Stimulated activated CD8-positive, alpha-beta memory T cell treated with anti-CD3 and anti-CD28 coated beads, Interleukin-4, amount 100 ng/mL, for 4 hours (primary cell): ENCODE results near the gene HNRNPR.
"Not testable (repeated sequence)": the region's sequence is repeated elsewhere in the genome, so short reads cannot be mapped to it uniquely, and the experiment has no call there.

Experiments
- DNase-seq, 2 donors: peaks; one replicate each; pipeline ENCODE4 v3.0.0-alpha.2; 2020; ENCODE audit warnings: low read depth in 2 of 2, low spot score in 1 of 2

Gene HNRNPR

DNA sequence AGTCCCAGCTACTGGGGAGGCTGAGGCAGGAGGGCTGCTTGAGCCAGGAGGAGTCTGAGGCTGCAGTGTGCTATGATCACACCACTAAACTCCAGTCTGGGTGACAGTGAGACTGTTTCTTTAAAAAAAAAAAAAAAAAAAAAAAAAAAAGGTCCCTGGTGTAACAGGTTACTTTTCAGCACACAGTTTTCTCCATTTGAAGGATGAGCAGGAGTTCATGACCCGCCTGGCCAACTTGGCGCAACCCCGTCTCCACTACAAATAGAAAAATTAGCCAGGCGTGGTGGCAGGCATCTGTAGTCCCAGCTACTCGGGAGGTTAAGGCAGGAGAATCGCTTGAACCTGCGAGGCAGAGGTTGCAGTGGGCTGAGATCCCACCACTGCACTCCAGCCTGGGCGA is 12.4 kb downstream of the HNRNPR start:
- no peak for DNase-seq

DNA sequence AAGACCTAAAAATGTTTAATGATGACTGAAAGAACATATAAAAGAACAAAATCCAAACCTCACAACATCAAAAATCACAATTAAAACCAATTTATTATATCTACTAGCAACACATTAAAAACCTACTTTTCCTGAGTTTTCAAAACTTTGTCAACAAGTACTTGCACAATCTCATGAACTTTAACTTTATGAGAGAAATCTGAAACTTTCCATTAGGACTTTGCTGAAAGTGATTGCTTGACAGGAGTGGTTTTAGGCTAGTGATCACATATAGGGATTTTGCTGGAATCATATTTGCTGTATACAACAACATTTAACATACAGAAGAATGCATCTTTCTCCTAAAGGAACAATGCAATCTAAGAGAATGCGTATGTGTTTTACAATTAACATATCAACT is 13.2 kb downstream of the HNRNPR start:
- no peak for DNase-seq

DNA sequence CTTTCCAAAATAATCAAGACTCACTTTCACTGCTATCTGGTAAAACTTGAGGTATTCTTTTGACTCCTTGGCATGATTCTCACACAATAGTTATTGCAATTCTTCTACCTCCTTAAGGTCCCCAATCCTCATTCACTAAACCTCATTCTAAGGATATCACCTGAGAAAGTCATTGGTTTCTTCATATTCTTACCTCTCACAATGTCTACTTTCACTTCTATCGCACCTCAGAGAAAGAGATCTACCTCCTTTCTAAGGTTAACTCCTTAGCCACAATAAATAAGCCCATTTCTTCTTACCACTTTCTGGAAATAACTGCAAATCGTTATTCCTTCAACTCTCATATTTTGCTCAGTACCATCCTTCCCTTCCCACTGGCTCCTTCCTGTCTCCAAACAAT is 18.7 kb downstream of the HNRNPR start:
- no peak for DNase-seq

DNA sequence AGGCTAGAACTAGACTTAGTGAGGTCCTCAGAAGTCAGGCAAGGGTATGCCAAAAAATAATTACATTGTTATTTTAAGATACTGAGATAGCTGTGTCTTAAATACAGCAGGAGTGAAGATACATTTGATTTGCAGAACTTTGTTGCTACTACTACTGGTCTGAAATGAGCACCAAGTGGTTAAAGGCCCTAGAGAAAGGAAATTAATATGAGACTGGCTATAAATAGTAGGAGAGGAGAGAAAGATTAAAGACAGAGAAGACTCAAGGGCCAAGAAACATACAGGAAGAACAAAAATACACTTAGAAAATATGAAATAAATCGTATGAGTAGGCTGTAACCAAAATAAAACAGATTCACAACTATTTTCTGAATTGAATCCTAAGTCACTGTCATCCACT is 21.3 kb downstream of the HNRNPR start:
- no peak for DNase-seq

DNA sequence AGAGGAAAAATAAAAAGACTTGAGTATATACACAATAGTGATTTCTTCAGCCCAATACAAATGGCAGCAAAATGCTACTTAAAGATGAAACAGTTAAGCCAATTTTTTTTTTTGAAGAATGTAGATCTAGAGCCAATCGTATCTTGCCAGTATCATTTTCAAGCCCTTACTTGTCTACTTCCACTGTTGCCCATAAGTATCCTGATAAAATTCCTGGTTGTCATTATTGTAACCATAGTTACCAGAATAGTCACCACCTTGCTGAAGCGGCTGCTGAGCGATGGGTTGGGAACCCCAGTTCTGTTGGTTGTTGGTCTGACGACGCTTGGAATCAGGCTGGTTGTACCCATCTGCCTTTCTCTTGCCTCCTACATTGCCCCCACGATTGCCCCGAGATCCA is 33.8 kb downstream of the HNRNPR start:
- DNase-seq: not testable (repeated sequence)

DNA sequence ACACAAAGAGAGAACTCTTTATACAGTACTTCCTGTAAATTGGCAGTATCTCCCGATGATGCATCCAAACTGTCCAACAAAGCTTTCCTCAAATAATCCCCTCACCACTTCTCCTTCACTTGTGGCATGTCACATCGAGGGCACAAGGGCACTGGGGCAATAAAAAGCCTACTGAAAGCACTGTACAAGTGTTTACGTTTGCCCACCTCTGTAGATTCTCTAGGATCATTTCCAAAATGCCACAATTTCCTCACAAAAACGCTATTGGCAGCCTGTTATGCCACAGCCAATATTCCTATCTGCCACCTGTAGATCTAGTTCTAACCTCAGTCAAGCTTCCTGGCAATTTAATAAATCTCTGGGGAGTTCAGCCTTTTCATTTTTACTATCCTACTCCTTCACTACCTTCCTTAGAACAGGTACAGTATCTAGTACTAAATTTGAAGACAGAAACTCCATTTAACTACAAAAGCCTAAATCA is 39.9 kb downstream of the HNRNPR start:
- no peak for DNase-seq

DNA sequence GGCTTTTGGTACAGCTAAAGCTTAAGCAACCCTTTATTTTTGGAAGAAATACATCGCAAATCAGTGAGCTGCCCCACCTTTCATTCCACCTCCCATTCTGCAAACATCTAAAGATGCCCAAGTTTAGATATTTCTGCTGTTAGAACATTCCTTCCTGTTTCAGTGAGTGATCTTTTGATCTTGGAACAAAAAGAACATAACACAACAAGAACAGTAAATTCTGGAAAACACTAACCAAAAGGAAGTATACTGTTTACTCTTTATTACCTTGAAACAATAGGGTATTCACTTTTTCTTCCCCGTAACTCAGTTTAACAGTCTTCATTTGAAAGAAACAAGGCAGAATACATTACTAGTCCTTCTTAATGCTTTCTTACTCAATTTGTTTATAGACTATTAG is 40.6 kb downstream of the HNRNPR start:
- no peak for DNase-seq

DNA sequence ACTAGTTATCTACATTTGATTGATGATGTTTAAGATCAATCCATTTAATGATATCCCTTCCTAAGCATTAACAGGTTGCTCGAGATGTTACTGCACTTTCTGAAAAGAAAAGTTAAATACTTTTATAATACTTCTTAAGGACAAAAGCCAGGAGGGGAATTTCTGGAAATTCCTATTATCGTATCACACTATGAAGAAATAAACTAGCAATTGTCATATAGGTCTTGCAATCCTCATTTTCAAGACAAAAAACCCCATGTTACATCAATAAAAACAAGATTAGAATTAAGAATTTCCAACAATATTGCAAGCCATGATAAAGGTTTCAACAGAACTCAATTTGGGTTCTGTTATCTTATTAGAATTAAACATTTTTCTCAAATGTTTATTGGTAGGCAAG is 47.2 kb downstream of the HNRNPR start:
- DNase-seq: no peak

DNA sequence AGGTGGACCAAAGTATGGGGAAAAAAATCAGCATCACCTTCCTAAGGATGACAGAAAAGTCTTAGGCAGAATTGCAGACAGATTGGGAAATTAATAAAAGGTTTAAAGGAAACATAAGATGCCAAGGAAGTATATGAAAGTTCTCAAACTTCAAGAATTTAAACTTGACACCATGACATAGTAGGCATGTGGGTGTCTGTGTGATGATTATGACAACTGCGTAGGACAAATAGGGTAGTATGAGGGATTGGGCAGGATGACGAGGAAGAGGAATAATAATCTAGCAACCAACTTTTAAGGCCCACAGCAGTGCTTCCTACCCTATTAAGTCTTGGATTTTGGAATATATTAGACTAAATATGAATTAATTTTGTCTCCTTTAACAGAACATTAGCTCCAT is 52.4 kb downstream of the HNRNPR start:
- no peak for DNase-seq

DNA sequence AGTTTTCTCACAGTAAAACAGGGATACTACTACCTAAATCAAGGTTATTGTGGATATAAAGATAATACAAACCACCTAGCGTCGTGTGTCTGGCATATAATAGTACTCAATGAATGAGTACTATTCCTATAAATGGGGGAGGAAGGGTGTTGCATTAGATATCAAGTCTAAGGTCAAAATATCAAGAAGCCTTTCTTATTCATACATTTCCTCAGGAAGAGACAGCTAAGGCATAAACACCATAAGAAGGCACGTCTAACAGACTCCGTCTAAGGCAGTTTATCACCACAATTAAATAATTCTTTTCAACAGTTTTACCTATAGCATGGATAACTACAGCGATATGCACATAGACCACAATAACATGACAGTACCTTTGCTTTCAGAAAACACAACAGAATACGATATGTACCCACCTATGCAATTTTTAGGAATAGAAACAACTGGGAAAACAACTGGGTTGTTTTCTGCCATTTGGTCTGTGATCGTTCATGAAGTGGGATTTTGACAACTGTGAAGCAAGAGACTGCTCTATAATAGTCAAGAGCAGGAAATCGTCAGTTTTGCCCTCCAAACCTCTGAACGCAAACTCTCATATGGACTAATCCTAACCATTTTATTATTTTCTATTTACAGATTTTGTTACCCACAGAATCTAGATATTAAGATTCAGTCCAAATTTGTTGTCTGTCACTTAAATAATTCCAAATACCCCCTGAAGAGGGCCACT is 53.1 kb downstream of the HNRNPR start:
- DNase-seq: no peak

DNA sequence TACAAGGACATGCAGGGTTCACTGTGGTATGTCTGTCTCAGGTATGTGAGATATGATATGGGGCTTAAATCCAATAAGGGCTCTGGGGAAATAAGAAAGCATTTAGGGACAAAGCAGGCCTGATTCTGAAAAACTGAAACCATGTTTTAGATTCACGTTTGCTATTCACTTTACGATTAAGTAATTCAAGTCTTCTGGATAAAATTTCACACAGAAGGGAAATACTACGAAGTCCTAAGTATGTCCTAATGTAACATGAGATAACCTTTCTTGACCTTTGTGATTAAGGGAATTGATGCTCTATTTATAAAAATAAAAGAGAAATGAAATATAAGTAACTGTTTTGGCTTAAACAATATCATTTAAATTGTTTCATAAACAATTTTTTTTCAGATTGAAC is 55.4 kb downstream of the HNRNPR start:
- no peak for DNase-seq

DNA sequence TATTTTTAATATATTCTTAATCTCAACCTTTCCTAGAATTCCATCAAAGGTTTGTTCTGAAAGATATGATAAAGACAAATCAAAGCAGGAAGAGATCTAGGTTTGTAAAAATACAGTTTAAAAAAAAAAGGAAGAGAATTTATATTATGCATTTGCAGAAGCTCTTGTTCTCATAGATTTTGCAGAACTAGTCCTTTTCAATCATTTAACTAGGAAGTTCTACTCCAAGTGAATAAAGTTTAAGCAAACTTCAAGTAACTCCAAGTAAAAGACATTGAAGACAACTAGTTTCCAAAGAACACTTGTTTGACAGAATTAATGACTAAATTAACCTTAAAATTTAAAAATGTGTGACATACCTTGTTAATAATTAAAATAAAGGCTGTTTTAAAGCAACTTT is 55.9 kb downstream of the HNRNPR start:
- no peak for DNase-seq

DNA sequence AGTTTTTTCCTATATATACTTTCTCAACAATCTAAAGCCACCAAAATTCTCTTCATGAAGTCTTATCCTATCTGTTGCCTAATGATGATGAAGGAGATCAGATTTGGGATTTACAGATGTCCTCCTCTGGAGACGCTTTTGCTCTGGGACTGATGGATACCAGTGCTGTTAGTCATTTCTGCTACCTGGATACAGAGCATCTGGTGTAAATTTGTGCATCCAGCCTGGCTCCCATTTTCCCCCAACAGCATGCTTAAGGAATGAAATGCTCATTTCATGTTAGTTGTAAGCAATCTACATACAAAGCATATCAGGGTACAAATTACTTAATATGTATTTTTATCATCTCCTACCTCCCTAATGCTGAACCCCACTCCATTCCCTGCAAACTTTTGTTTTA is 57.7 kb downstream of the HNRNPR start:
- no peak for DNase-seq

DNA sequence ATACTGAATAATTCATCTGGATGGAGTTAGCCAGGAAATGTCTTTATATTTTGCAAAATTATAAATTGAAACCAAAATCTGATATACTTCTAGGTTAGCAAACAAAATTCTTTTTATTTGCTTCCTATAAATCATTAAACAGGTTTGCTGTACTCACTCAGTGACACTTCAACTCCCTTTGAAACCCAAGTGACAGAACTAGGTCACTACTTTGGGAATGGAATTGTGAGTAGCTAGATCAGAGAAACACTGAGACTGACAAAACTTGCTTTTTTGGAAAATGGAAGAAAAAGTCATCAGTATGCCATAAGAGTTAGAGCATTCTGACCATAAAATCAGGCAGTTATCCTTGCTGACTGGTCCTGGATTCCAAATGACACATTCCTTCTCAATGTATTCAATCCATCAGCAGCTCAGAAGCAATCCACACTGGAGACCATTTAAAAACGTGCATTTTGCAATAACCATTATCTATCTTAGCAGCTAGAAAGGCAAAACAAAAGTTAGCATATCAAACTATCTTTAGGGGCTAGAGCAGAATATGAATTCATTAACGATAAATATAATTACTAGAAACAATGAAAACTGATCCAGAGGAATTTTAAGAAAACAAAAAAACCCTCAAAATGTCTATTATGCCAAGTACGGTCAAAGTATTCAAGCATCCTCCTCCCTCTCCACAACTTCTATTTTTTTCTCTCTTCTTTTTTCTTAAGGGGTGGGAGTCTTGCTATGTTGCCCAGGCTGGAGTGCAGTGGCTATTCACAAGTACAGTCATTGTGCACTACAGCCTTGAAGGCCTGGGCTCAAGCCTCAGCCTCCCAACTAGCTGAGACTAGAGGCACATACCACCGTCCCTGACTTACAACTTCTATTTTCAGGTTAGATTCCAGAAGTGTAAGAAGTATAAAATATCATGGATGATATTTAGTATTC is 60.1 kb downstream of the HNRNPR start:
- no peak for DNase-seq

DNA sequence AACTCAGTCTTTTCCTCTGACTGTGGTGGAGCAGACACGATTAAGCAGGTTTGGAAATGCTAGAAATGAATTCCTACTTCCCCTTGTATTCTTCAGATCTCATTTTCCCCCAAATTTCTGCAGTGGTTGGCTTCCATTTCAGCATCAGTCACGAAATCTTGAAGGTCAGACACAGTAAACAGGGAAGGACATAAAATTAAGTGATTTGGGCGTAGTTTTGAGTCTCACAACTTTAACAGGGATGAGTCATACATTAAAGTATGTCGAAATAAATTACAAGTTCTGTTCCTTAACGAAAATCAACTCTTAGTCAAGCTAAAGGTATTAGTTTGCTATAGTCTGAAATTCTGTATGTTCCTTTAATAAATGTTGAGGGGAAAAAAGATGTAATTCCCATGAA is 61.1 kb downstream of the HNRNPR start:
- no peak for DNase-seq

DNA sequence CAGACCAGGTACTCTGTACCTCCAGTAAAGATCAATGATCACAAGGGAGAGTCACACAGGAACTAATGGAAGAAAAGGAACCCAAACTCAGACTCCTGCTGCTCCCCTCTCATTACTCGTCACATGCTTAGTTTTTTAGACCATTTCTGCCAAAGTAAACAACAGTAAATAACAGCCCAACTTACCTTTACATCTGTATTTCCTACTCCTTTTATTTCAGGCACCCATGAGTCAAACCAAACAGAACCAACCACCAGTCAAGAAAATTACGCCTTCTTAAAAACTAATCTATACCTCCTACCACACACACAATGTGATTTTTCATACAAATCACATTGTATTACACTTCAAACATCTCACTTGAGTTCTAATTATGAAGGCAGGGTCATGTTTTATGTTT is 65.4 kb downstream of the HNRNPR start:
- DNase-seq: no peak

DNA sequence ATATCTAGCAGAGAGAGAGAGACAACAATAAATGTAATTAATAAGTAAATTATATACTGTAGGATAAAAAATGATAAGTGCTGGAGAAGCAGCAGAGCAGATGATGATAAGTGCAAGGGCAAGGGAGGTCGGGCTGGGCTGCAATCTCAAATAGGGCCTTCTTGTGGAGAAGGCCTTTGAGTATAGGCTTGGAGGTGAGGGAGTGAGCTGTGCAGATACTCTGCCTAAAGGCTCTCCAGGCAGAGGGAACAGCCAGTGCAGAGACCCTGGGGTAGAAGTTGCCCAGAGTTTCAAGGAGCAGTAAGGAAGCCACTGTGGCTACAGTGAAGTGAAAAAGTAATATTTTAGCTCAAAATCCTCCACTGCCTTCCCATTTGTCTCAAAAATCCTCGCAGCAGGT is 67.6 kb downstream of the HNRNPR start:
- no peak for DNase-seq

DNA sequence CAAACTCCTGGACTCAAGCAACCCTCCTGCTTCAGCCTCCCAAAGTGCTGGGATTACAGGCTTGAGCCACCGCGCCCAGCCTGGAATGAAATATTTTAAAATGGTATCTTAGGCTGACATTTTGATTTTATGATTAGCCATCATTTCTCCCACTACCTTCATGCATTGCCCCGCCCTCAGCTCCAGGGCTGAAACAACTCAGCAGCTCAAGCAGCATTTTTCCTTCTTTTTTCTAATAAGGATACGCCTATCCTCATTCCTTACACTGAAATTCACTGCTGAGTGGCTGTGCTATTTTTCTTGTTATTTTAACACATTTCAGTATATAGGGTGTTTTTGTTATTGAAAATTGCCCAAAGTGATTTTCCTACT is 70.0 kb downstream of the HNRNPR start:
- no peak for DNase-seq

DNA sequence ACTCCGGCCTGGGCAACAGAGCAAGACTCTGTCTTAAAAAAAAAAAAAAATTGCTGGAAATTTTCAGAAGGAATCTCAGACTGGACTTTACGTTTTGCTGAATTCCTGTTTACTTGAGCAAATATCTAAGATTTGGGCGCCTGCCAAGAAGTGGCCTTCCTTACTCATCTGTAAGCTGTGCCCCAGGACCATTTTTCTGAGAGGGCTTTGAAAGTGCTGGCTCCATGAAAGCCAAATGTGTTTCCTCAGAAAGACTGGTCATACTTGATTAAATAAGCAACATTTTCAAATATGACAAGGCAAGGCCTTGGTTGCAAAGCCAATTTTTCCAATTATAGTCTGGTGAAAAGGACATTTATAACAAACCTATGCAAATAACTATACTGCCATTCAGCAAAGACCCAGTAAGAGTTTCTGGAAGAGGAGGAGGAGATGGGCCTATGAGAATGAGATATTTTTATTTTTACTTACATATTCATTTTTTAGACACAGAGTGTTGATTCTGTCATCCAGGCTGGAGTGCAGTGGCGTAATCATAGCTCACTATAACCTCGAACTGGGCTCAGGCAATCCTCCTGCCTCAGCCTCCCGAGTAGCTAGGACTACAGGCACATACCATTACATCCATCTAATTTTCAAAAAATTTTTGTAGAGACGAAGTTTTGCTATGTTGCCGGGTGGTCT is 70.5 kb downstream of the HNRNPR start:
- no peak for DNase-seq

DNA sequence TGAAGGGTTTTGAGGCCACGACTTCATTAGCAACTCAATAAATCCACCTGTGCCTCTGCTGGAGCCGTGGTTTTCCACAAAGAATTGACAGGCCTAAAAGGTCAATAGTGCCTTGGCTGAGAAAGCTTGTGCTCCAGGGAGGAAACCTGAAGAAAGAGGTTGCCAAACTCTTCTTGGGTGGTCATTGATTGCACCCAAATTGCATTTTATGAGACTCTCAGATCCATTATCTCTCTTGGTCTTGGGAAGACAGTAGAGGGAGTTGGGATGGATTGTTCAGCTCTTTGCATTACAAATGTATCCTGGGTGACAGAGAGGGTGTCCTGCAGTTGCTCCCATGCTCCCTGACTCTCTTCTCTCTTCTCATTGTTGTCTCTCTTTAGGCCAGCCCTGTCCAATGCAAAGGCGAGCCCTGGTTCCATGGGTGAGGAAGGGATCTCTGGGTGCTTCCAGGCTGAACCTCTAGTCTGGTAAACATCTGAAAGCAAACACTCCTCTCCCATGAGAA is 80.7 kb downstream of the HNRNPR start:
- no peak for DNase-seq

DNA sequence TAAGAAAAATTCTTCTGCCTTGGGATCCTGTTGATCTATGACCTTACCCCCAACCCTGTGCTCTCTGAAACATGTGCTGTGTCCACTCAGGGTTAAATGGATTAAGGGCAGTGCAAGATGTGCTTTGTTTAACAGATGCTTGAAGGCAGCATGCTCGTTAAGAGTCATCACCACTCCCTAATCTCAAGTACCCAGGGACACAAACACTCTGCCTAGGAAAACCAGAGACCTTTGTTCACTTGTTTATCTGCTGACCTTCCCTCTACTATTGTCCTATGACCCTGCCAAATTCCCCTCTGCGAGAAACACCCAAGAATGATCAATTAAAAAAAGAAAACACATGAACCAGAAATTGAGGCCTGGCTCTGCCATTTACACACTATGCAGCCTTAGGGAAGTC is 86.0 kb downstream of the HNRNPR start:
- DNase-seq: not testable (repeated sequence)

DNA sequence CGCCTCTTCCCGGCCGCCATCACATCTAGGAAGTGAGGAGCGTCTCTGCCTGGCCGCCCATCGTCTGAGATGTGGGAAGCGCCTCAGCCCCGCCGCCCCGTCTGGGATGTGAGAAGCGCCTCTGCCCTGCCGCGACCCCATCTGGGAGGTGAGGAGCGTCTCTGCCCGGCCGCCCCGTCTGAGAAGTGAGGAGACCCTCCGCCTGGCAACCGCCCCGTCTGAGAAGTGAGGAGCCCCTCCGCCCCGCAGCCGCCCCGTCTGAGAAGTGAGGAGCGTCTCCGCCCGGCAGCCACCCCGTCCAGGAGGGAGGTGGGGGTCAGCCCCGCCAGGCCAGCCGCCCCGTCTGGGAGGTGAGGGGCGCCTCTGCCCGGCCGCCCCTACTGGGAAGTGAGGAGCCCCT is 86.7 kb downstream of the HNRNPR start:
- not testable (repeated sequence) for DNase-seq
